GM19240 (cell line): ENCODE measurements around the gene PPP1R14B.

Experiments used
- DNase-seq: peaks from one replicate; pipeline ENCODE4 v3.0.0; 2011; ENCODE audit warnings: low spot score; ENCODE audit not compliant: insufficient read length

The PPP1R14B gene, protein sequence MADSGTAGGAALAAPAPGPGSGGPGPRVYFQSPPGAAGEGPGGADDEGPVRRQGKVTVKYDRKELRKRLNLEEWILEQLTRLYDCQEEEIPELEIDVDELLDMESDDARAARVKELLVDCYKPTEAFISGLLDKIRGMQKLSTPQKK

GRCh38 chr11:64246871-64247728, at the start of gene PPP1R14B:
Gene PPP1R14B (minus strand): TSS chr11:64246943. CDS start chr11:64246673, 270 bp downstream.
- DNase-seq: peak; percentile 83

DNA sequence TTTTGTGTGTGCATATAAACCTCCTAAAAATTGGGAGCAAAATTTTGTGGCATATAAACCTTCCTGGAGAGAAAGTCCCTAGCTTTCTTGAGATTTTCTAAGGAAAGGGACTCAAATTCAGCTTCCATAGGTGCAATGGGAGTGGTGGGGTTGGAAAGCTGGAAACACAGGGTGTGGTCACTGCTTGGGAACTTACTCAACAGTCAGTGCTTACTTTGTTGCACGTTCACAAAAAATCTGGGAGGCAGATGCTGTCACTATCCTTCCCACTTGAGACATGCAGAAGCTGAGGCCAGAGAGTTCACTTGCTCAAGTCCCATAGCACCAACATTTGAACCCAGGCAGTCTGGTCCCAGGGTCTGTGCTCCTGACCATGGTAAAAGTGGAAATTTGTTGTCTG, 49.5 kb upstream of the PPP1R14B start:
- no peak for DNase-seq

DNA sequence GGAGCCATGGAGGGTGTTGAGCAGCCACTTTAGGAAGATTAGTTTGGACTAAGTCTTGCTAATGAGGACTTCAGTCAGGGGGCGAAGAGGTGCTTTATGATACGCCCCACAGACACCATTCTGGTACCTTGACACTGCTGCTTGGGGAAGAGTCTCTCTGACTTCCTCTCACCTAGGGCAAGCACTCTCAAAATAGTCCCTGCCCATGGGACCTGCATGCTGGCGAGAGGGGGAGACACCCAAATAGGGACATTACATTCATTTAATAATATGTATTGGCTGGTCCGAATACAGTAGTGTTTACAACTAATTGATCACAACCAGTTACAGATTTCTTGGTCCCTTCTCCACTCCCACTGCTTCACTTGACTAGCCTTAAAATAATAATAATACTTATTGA, 49.0 kb upstream of the PPP1R14B start:
- DNase-seq: no peak

DNA sequence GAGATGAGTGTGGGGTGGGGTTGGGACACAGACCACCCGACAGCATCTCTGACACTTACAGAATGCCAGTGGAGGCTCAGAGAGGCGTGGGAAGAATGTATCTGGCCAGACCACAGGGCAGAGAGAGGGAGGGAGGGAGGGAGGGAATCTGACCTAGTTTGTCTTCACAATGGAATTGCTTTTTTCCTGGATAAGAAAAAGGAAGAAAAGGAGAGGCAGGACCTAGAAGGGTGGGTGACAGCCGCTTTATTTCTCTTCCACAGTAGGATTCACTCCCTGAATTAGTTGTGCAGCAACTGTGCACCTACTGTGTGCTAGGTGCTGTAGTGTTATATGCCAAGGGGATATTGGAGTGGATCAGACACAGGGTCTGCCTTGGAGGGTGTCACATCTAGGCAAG, 48.0 kb upstream of the PPP1R14B start:
- no peak for DNase-seq

DNA sequence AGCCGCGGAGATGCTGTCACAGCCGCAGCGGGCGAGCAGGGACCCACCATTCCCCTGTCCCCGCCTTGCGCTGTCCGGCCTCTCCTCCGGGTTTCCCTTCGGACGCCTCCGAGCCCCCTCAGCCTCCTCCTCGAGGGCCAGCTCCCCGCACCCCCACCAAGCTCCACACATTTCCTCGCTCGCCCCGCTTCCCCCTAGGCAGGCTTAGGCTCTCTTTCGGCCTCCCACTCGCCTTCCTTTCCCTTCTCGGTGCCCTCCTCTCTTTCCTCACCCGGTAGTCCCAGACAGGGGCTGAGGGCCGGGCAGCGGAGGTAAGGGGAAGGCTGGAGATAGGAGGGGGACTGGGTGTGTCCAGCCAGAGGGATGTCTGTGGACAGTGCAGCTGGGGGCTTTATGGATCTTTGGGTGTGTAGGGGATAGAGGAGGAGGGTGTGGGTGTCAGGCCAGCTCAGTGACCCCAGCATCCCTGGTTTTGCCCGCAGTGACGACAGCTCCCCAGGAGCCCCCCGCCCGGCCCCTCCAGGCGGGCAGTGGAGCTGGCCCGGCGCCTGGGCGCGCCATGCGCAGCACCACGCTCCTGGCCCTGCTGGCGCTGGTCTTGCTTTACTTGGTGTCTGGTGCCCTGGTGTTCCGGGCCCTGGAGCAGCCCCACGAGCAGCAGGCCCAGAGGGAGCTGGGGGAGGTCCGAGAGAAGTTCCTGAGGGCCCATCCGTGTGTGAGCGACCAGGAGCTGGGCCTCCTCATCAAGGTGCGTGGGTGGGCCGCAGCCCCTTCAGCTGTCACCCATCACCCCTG, 45.9 kb upstream of the PPP1R14B start:
- no peak for DNase-seq

GRCh38 chr11:64291752-64292459, 45.2 kb upstream of the PPP1R14B start:
- DNase-seq: no peak

- DNase-seq: no peak
Observed at GRCh38 chr11:64291262-64291751, 44.6 kb upstream of the PPP1R14B start, which contains the start of gene KCNK4. Gene KCNK4 (plus strand): TSS chr11:64291302. CDS start chr11:64293019, 1,717 bp downstream.

DNA sequence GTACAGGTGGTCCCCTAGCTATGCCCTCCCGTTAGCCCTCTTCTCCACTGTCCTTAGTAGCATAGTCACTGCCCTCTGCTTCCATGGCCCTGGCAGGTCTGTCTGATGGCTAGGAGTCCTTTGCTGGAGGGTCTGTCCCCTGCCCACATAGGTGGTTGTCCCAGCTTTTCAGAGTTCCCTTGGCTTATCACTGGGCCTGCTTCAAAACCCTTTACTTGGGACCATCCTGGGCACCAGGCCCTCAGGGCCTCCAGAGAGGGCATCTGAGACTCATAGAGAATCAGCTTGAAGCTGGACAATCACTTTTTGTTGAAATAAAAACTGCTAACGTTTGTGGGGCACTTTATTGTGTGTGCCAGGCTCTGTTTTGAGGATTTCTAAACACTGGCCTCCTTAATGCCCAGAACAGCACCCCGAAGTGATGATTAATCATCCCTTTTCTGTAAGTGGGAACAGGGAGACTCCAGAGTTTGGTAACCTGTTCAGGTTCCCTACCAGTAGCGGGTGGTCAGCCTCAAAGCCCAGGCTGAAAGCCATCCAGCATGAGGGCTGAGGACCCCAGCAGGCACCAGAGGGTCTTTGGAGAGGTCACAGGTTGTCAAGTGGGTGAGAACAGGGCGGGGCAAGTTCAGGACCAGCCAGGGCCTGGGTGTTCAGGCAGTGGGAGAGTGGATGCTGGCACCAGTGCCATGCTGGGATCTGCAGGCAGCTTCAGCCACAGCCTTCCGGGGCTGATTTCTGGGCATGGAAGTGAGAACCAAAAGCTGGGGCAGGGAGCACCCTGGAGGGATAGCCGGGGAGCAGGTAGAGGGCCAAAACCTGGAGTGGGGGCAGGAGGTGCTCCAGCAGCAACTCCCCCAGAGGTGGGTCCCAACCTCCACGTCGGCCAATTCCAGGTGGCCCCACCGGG, 43.9 kb upstream of the PPP1R14B start:
- no peak for DNase-seq

DNA sequence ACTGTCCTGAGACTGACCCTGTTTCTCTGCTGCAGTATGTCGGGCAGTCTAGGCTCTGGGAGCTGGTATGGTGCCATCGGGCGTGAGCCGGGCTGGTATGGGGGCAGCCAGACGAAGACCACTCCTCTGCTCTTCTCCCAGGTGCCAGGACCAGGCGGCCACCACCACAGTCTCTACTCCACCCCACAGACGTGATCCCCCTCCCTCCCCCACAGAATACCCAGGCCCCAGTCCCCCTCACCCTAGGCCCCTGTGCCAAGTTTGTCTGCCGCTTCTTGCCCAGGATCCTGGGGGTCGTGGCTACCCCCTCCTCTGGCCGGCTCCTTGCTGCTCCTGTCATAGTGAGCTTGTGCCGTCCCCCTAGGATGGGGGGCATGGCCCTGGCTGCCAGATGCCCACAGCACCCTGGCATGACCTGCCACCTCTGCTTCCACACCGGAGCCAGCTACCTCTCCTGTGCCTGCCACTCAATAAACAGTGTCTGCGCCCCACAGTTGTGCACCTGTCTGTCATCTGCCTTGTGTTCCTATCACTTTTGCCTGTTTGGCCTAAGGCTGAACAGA, 42.3 kb upstream of the PPP1R14B start:
- DNase-seq: no peak

GRCh38 chr11:64288353-64288750, 41.6 kb upstream of the PPP1R14B start:
- DNase-seq: no peak

DNA sequence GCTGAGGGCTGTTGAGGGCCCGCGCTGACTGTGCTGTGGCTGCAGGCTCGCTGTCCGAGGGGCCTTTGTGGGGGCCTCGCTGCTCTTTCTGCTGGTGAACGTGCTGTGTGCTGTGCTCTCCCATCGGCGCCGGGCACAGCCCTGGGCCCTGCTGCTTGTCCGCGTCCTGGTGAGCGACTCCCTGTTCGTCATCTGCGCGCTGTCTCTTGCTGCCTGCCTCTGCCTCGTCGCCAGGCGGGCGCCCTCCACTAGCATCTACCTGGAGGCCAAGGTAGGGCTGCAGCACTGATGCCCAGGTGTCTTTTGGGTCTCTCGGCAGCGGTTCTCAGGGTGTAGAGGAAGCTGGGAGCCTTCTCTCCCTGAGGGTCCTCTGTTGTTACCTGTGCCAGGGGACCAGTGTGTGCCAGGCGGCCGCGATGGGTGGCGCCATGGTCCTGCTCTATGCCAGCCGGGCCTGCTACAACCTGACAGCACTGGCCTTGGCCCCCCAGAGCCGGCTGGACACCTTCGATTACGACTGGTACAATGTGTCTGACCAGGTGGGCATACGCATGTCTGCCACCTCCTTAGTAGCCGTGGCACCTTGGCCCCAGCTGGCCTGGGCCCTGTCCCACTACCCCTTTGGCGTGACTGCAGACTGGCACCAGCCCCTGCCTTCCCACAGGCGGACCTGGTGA, 41.1 kb upstream of the PPP1R14B start:
- no peak for DNase-seq

- DNase-seq: no peak
Observed at GRCh38 chr11:64286801-64287159, 40.0 kb upstream of the PPP1R14B start.

GRCh38 chr11:64285885-64286800, 39.4 kb upstream of the PPP1R14B start:
- no peak for DNase-seq

- peak; percentile 94 for DNase-seq
Observed at GRCh38 chr11:64284962-64285884, 38.5 kb upstream of the PPP1R14B start, which contains the start of gene GPR137. Gene GPR137 (plus strand): TSS chr11:64285848. CDS start chr11:64286525, 677 bp downstream.

DNA sequence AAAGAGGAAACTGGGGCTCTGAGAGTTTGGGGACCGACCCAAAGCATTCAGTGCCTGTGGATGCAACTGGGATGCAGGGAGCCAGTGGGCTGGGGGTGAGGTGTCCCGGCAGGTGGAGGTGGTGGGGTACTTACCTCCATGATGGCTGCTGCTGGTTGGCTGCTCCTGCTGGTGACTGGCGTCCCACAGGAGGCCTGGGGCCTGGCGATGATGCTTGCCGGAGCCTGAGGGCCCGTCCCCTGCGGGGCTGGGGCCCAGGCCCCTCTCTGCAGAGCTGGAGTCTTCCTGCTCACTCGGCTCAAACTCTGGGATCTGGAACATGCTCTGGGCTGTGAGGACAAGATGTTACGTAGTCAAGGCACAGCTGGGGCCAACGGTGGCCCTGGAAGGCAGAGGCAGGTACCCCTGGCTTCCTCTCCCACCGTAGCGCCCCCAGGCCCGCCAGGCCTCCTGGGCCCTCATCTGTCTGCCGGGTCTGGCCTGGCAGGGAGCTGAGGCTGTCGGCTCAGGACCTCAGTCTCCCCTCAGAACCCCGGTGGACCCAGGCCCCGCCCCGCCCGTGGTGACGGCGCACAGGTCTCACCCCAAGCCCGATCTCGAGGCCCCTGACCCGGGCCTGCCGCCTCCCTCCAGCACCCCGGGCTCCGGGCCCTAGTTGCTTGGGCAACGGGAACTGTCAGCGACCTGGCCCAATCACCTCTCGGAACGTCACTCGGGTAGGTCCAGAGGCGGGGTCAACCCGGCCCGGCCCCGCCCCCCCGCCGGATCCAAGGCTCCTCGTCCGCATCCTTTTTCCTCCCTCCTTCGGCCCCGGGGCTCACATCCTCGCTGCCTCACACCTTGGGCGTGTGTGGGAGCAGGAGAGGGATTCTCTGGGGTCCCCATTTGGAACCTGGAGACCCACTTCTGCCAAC, 37.6 kb upstream of the PPP1R14B start, which contains the start of gene BAD:
BAD (minus strand) TSS at position 618 of the 914 bp plus-strand sequence; CDS start at position 321, 297 bp downstream.
- peak; percentile 99 for DNase-seq

- no peak for DNase-seq
Observed at GRCh38 chr11:64283092-64283491, 36.3 kb upstream of the PPP1R14B start.
